ENCODE results near the gene SCFD2. TPM values are rescaled to one million over a fixed set of nuclear protein-coding genes. Genes with fewer than 3 reads are reported as not detected.
A peak's percentile ranks its signal among the peaks of the same experiment; 100 is the strongest.

The SCFD2 gene
- total RNA-seq, 1 donor = 24.2 TPM

DNA sequence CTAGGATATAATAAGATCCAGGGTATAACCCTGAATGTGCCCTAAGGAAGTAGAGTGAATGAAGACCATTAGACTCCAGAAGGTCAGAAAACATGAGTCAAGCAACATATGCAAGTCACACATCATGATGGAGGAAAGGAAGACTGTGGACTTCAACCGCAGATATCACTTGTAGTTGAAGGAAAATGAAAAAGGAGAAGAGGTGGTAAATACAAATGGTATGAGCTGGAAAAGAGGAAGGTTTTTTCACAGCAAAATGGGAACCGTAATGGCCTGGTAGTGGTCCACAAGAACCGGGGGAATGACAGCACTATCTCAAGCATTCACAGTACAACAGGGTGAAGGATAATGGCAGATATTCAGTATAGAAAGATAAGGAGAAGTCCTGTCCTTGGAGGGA is 5.2 kb upstream of the SCFD2 start:
- H3K27me3 ChIP-seq (ENCODE audit: insufficient read depth, low read length) = no peaks in the 10 kb centered on the region
- H3K4me3 ChIP-seq (ENCODE audit: insufficient read depth, low read length) = no peak overlapping the region
- H3K9me3 ChIP-seq (ENCODE audit: low read depth, low read length) = no peaks in the 10 kb centered on the region
- DNase-seq (ENCODE audit: insufficient read length, low spot score, missing footprints) = no peak
- H3K4me1 ChIP-seq (ENCODE audit: insufficient read depth, low read length) = no peaks in the 10 kb centered on the region
- H3K27ac ChIP-seq (ENCODE audit: low read depth, low read length) = no peak overlapping the region
- TF ChIP-seq, protein P1, sequence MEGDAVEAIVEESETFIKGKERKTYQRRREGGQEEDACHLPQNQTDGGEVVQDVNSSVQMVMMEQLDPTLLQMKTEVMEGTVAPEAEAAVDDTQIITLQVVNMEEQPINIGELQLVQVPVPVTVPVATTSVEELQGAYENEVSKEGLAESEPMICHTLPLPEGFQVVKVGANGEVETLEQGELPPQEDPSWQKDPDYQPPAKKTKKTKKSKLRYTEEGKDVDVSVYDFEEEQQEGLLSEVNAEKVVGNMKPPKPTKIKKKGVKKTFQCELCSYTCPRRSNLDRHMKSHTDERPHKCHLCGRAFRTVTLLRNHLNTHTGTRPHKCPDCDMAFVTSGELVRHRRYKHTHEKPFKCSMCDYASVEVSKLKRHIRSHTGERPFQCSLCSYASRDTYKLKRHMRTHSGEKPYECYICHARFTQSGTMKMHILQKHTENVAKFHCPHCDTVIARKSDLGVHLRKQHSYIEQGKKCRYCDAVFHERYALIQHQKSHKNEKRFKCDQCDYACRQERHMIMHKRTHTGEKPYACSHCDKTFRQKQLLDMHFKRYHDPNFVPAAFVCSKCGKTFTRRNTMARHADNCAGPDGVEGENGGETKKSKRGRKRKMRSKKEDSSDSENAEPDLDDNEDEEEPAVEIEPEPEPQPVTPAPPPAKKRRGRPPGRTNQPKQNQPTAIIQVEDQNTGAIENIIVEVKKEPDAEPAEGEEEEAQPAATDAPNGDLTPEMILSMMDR (IDR thresholded peaks at IDR 0.05; ENCODE audit: extremely low read depth, low read depth, low read length) = no peak
- H2AFZ ChIP-seq (ENCODE audit: low read length) = no peak overlapping the region
- H3K4me2 ChIP-seq (ENCODE audit: insufficient read depth, low read length) = no peak overlapping the region
- no peaks in the 10 kb centered on the region for H3K79me2 ChIP-seq (ENCODE audit: insufficient read depth, low read length)
- H3K36me3 ChIP-seq (ENCODE audit: insufficient read depth, low read length) = no peaks in the 10 kb centered on the region
- H4K20me1 ChIP-seq (ENCODE audit: insufficient read depth, low read length) = no peaks in the 10 kb centered on the region

DNA sequence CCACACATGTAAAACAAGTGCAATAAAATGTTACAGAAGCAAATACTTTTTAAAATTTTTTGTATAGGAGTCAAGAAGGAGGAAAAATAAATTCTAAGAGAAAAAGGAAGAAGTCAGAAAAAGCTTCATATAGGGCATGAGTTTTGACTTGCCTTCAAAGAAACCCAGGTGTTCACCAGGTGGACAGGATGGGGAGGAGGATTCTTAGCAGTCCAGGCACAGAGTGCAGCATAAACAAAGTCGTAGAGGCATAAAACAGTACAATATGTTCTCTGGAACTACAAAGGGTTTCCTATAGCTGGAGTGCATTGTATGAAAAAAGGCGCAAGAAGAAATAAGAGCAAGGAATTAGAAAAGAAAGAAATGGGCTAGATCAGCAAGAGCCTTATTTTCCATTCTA is 1.9 kb upstream of the SCFD2 start:
- TF ChIP-seq, protein P1 (IDR thresholded peaks at IDR 0.05; ENCODE audit: extremely low read depth, low read depth, low read length) = no peak
- Histone ChIP-seq H3K9me3 (ENCODE audit: low read depth, low read length) (no peaks in the 10 kb centered on the region), H3K36me3 (ENCODE audit: insufficient read depth, low read length) (no peaks in the 10 kb centered on the region), H4K20me1 (ENCODE audit: insufficient read depth, low read length) (no peaks in the 10 kb centered on the region), H3K27me3 (ENCODE audit: insufficient read depth, low read length) (no peaks in the 10 kb centered on the region), H3K4me3 (ENCODE audit: insufficient read depth, low read length) (no peak overlapping the region), H3K27ac (ENCODE audit: low read depth, low read length) (no peak overlapping the region), H3K4me1 (ENCODE audit: insufficient read depth, low read length) (peaks cover 12% of the 10 kb centered on the region), H2AFZ (ENCODE audit: low read length) (peak overlapping the region; percentile 31), H3K4me2 (ENCODE audit: insufficient read depth, low read length) (no peak overlapping the region), H3K79me2 (ENCODE audit: insufficient read depth, low read length) (peaks cover 31% of the 10 kb centered on the region)
- DNase-seq (ENCODE audit: insufficient read length, low spot score, missing footprints) = no peak

DNA sequence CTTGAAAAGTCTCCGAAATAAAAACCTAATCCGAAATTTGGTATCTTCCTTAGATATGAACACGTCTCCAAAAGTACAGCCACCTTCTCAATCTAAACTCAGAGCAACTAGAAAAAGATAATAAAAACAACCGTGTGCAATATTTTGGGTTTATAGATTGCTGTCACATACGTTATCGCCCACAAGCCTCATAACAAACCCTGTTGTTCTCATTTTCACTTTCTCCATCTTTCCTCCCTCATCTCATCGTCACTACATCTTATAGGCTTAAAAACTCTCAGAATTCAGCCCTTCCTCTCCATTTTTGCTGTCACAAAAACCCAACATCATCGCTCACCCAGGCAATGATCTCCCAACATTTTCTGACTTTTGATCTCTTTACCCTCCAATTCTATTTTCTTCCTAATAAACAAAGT is 448 bp upstream of the SCFD2 start:
- Histone ChIP-seq H3K36me3 (ENCODE audit: insufficient read depth, low read length) (no peaks in the 10 kb centered on the region), H4K20me1 (ENCODE audit: insufficient read depth, low read length) (no peaks in the 10 kb centered on the region), H3K4me3 (ENCODE audit: insufficient read depth, low read length) (peak overlapping the region; percentile 98), H3K27ac (ENCODE audit: low read depth, low read length) (peak overlapping the region; percentile 54), H3K9me3 (ENCODE audit: low read depth, low read length) (no peaks in the 10 kb centered on the region), H2AFZ (ENCODE audit: low read length) (peak overlapping the region; percentile 85), H3K79me2 (ENCODE audit: insufficient read depth, low read length) (peaks cover 45% of the 10 kb centered on the region), H3K4me2 (ENCODE audit: insufficient read depth, low read length) (peak overlapping the region; percentile 83), H3K27me3 (ENCODE audit: insufficient read depth, low read length) (no peaks in the 10 kb centered on the region), H3K4me1 (ENCODE audit: insufficient read depth, low read length) (peaks cover 22% of the 10 kb centered on the region)
- DNase-seq (ENCODE audit: insufficient read length, low spot score, missing footprints) = no peak
- TF ChIP-seq, protein P1 (IDR thresholded peaks at IDR 0.05; ENCODE audit: extremely low read depth, low read depth, low read length) = no peak

DNA sequence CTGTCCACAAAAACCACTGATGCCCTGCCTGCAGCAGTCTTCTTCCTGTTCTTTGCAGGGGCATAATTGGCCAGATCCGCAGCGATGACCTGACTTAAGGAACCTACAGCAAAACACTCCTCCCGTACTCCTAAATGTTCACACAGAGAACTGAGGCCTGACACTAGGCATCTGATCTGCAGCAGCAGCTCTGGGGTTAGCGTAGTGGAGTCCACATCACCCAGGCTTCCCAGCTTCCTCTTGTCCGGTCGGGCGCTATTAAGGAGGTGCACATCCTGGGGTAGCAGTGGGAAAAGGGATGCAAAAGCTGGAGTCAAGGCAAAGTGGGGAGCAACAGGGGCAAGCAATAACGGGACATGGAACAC is 758 bp downstream of the SCFD2 start:
- H3K79me2 ChIP-seq (ENCODE audit: insufficient read depth, low read length) = peaks cover 57% of the 10 kb centered on the region
- no peaks in the 10 kb centered on the region for H3K9me3 ChIP-seq (ENCODE audit: low read depth, low read length)
- no peaks in the 10 kb centered on the region for H3K36me3 ChIP-seq (ENCODE audit: insufficient read depth, low read length)
- DNase-seq (ENCODE audit: insufficient read length, low spot score, missing footprints) = no peak
- H4K20me1 ChIP-seq (ENCODE audit: insufficient read depth, low read length) = no peaks in the 10 kb centered on the region
- no peaks in the 10 kb centered on the region for H3K27me3 ChIP-seq (ENCODE audit: insufficient read depth, low read length)
- peak overlapping the region; percentile 85 for H2AFZ ChIP-seq (ENCODE audit: low read length)
- peaks cover 30% of the 10 kb centered on the region for H3K4me1 ChIP-seq (ENCODE audit: insufficient read depth, low read length)
- TF ChIP-seq, protein P1 (IDR thresholded peaks at IDR 0.05; ENCODE audit: extremely low read depth, low read depth, low read length) = no peak
- H3K4me2 ChIP-seq (ENCODE audit: insufficient read depth, low read length) = peak overlapping the region; percentile 83
- peak overlapping the region; percentile 69 for H3K27ac ChIP-seq (ENCODE audit: low read depth, low read length)
- peak overlapping the region; percentile 98 for H3K4me3 ChIP-seq (ENCODE audit: insufficient read depth, low read length)

Measured in osteoblast (primary cell).